Neuron (in vitro differentiated cells): ENCODE results near the gene C2orf69.
A peak's percentile ranks its signal among the peaks of the same experiment; 100 is the strongest.
"Not testable (repeated sequence)": the region's sequence is repeated elsewhere in the genome, so short reads cannot be mapped to it uniquely, and the experiment has no call there.

Experiments used
- H2AFZ ChIP-seq: one replicate; pipeline ENCODE4 v1.6.1; 2013; ENCODE audit warnings: low read depth, mild to moderate bottlenecking, inconsistent platforms, low read length, moderate library complexity
- H3K27me3 ChIP-seq: one replicate; pipeline ENCODE4 v1.6.1; 2013; ENCODE audit warnings: low read length; ENCODE audit not compliant: insufficient read depth
- H3K36me3 ChIP-seq: one replicate; pipeline ENCODE4 v1.6.1; 2013; ENCODE audit warnings: low read length; ENCODE audit not compliant: insufficient read depth
- H3K4me1 ChIP-seq: one replicate; pipeline ENCODE4 v1.6.1; 2013; ENCODE audit warnings: low read length; ENCODE audit not compliant: insufficient read depth
- H3K4me3 ChIP-seq: 2 replicates; pipeline ENCODE4 v1.5.1; 2013; ENCODE audit warnings: mild to moderate bottlenecking, low read length, moderate library complexity
- H3K9me3 ChIP-seq: one replicate; pipeline ENCODE4 v1.6.1; 2013; ENCODE audit warnings: low read length

The C2orf69 gene

GRCh38 chr2:199901942-199902341 is 9.2 kb upstream of the C2orf69 start:
- no peaks in the 10 kb centered on the region for H3K27me3 ChIP-seq
- no peaks in the 10 kb centered on the region for H3K9me3 ChIP-seq
- H3K4me3 ChIP-seq, result no peak overlapping the region
- H3K4me1 ChIP-seq, result no peaks in the 10 kb centered on the region
- no peak overlapping the region for H2AFZ ChIP-seq
- H3K36me3 ChIP-seq, result no peaks in the 10 kb centered on the region

GRCh38 chr2:199902486-199903110 is 8.5 kb upstream of the C2orf69 start:
- Histone ChIP-seq H3K9me3 (no peaks in the 10 kb centered on the region), H3K27me3 (no peaks in the 10 kb centered on the region), H2AFZ (no peak overlapping the region), H3K4me1 (no peaks in the 10 kb centered on the region), H3K4me3 (no peak overlapping the region), H3K36me3 (no peaks in the 10 kb centered on the region)

- H3K4me3 ChIP-seq, result no peak overlapping the region
- no peak overlapping the region for H2AFZ ChIP-seq
- no peaks in the 10 kb centered on the region for H3K27me3 ChIP-seq
- H3K9me3 ChIP-seq, result no peaks in the 10 kb centered on the region
- no peaks in the 10 kb centered on the region for H3K4me1 ChIP-seq
- H3K36me3 ChIP-seq, result no peaks in the 10 kb centered on the region
Measured at GRCh38 chr2:199903111-199903510, 8.0 kb upstream of the C2orf69 start.

- Histone ChIP-seq H3K9me3 (no peaks in the 10 kb centered on the region), H3K4me1 (peaks cover 10% of the 10 kb centered on the region), H2AFZ (no peak overlapping the region), H3K4me3 (no peak overlapping the region), H3K36me3 (no peaks in the 10 kb centered on the region), H3K27me3 (no peaks in the 10 kb centered on the region)
Measured at GRCh38 chr2:199907008-199907714, 3.9 kb upstream of the C2orf69 start.

GRCh38 chr2:199910338-199911051 is 598 bp upstream of the C2orf69 start:
- no peaks in the 10 kb centered on the region for H3K9me3 ChIP-seq
- H3K4me1 ChIP-seq, result peaks cover 17% of the 10 kb centered on the region
- peak overlapping the region; percentile 58 for H2AFZ ChIP-seq
- peak overlapping the region; percentile 96 for H3K4me3 ChIP-seq
- peaks cover 7% of the 10 kb centered on the region for H3K36me3 ChIP-seq
- no peaks in the 10 kb centered on the region for H3K27me3 ChIP-seq

- H3K4me1 ChIP-seq, result peaks cover 17% of the 10 kb centered on the region
Measured at GRCh38 chr2:199911877-199912161, 726 bp downstream of the C2orf69 start.

GRCh38 chr2:199912553-199913114 is 1.5 kb downstream of the C2orf69 start:
- Histone ChIP-seq H3K4me3 (peak overlapping the region; percentile 96), H3K36me3 (peaks cover 24% of the 10 kb centered on the region), H3K4me1 (peaks cover 17% of the 10 kb centered on the region), H3K9me3 (peaks cover 14% of the 10 kb centered on the region)
- H3K27me3 ChIP-seq, H2AFZ ChIP-seq: not testable (repeated sequence)

More at GRCh38 chr2:199911877-199912161, 726 bp downstream of the C2orf69 start:
- Histone ChIP-seq H3K27me3 (no peaks in the 10 kb centered on the region), H3K9me3 (peaks cover 6% of the 10 kb centered on the region), H2AFZ (peak overlapping the region; percentile 75), H3K4me3 (peak overlapping the region; percentile 96), H3K36me3 (peaks cover 19% of the 10 kb centered on the region)

- H3K4me1 ChIP-seq, result peaks cover 17% of the 10 kb centered on the region
- H2AFZ ChIP-seq, result no peak overlapping the region
- H3K27me3 ChIP-seq, result no peaks in the 10 kb centered on the region
- H3K9me3 ChIP-seq, result peaks cover 20% of the 10 kb centered on the region
- peaks cover 33% of the 10 kb centered on the region for H3K36me3 ChIP-seq
- no peak overlapping the region for H3K4me3 ChIP-seq
Measured at GRCh38 chr2:199914372-199914958, 3.4 kb downstream of the C2orf69 start.

- Histone ChIP-seq H3K27me3 (no peaks in the 10 kb centered on the region), H3K4me1 (peaks cover 9% of the 10 kb centered on the region), H3K36me3 (peaks cover 40% of the 10 kb centered on the region), H2AFZ (no peak overlapping the region), H3K9me3 (peaks cover 23% of the 10 kb centered on the region), H3K4me3 (no peak overlapping the region)
Measured at GRCh38 chr2:199916980-199917379, 5.9 kb downstream of the C2orf69 start.

GRCh38 chr2:199922856-199923255 is 11.8 kb downstream of the C2orf69 start:
- peaks cover 31% of the 10 kb centered on the region for H3K36me3 ChIP-seq

GRCh38 chr2:199923924-199924323 is 12.8 kb downstream of the C2orf69 start:
- Histone ChIP-seq H3K36me3 (peaks cover 31% of the 10 kb centered on the region), H3K27me3 (no peaks in the 10 kb centered on the region), H3K4me1 (no peaks in the 10 kb centered on the region), H3K4me3 (no peak overlapping the region), H2AFZ (no peak overlapping the region), H3K9me3 (peaks cover 3% of the 10 kb centered on the region)

More at GRCh38 chr2:199922856-199923255, 11.8 kb downstream of the C2orf69 start:
- H3K27me3 ChIP-seq, result no peaks in the 10 kb centered on the region
- no peak overlapping the region for H3K4me3 ChIP-seq
- no peaks in the 10 kb centered on the region for H3K4me1 ChIP-seq
- peaks cover 7% of the 10 kb centered on the region for H3K9me3 ChIP-seq
- no peak overlapping the region for H2AFZ ChIP-seq

GRCh38 chr2:199926806-199927205 is 15.7 kb downstream of the C2orf69 start:
- peaks cover 42% of the 10 kb centered on the region for H3K36me3 ChIP-seq
- no peaks in the 10 kb centered on the region for H3K27me3 ChIP-seq
- no peaks in the 10 kb centered on the region for H3K9me3 ChIP-seq
- no peak overlapping the region for H3K4me3 ChIP-seq
- no peaks in the 10 kb centered on the region for H3K4me1 ChIP-seq
- H2AFZ ChIP-seq, result no peak overlapping the region

GRCh38 chr2:199928226-199928625 is 17.1 kb downstream of the C2orf69 start:
- Histone ChIP-seq H3K4me1 (no peaks in the 10 kb centered on the region), H3K4me3 (no peak overlapping the region), H3K9me3 (no peaks in the 10 kb centered on the region), H2AFZ (no peak overlapping the region), H3K27me3 (no peaks in the 10 kb centered on the region), H3K36me3 (peaks cover 52% of the 10 kb centered on the region)
